ENCODE data around the gene SORCS2.

- TF ChIP-seq CTCF (IDR thresholded peaks at IDR 0.05; ENCODE audit: borderline replicate concordance, extremely low read depth, low read length, poor library complexity, severe bottlenecking) = no peak
- TF ChIP-seq EZH2 (IDR thresholded peaks at IDR 0.05; ENCODE audit: borderline replicate concordance, low read depth, low read length, severe bottlenecking) = no peak
Observed at GRCh38 chr4:7723625-7724024, 531.3 kb downstream of the SORCS2 start.
